Mesodermal cell (in vitro differentiated cells): Measurements from ENCODE around the gene RASSF6.

Experiments used
- H3K27ac ChIP-seq: 2 replicates; pipeline ENCODE4 v1.7.0; 2013; ENCODE audit warnings: mild to moderate bottlenecking, low read depth, low read length, moderate library complexity; ENCODE audit not compliant: severe bottlenecking
- H3K36me3 ChIP-seq: 2 replicates; pipeline ENCODE4 v1.7.1; 2013; ENCODE audit warnings: mild to moderate bottlenecking, low read length, moderate library complexity; ENCODE audit not compliant: control insufficient read depth, insufficient read depth
- H3K4me1 ChIP-seq: one replicate; pipeline ENCODE4 v1.7.1; 2013; ENCODE audit warnings: mild to moderate bottlenecking, low read length; ENCODE audit not compliant: insufficient read depth, control insufficient read depth, poor library complexity, severe bottlenecking
- H3K4me3 ChIP-seq: 2 replicates; pipeline ENCODE4 v1.7.0; 2013; ENCODE audit warnings: low read length, control low read depth, mild to moderate bottlenecking; ENCODE audit not compliant: insufficient read depth, poor library complexity, severe bottlenecking; ENCODE audit errors: extremely low read depth
- H3K9me3 ChIP-seq: 2 replicates; pipeline ENCODE4 v1.7.1; 2013; ENCODE audit warnings: mild to moderate bottlenecking, low read length, moderate library complexity; ENCODE audit not compliant: control insufficient read depth
- WGBS, 2 experiments: methylation state at CpG; one replicate each; pipeline ENCODE4 v1.1.5; 2013; ENCODE audit warnings: missing lambda C conversion rate in 2 of 2; ENCODE audit not compliant: insufficient coverage in 2 of 2; 5-methylcytosine and 5-hydroxymethylcytosine counted together

The RASSF6 gene

DNA sequence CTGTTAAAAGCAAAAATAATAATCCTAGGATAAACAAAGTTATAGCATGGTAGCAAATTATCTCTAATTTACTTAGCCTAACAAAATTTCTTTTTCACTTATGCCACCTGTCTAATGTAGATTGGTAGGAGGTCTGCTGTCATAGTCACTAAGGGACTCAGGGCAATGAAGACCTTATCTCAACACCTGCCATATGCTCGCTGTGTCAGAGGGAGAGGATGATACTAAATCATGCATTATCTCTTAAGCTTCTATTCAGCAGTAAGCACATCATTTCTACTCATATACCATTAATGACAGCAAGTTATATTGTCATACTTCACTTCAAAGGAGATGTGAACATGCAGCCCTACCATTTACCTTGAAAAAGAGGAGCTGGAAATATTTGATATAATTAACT, 94.6 kb downstream of the RASSF6 start:
- Histone ChIP-seq H3K9me3 (no peaks in the 10 kb centered on the region), H3K4me3 (no peak overlapping the region), H3K27ac (no peak overlapping the region), H3K4me1 (peaks cover 7% of the 10 kb centered on the region), H3K36me3 (no peaks in the 10 kb centered on the region)
- WGBS, 2 experiments = no CpG with 5 or more reads among the region's 1 CpG

GRCh38 chr4:73523126-73523525, 97.1 kb downstream of the RASSF6 start:
- H3K4me1 ChIP-seq = peaks cover 7% of the 10 kb centered on the region
- no CpG with 5 or more reads among the region's 2 CpGs for WGBS, 2 experiments
- no peaks in the 10 kb centered on the region for H3K36me3 ChIP-seq
- no peak overlapping the region for H3K4me3 ChIP-seq
- no peak overlapping the region for H3K27ac ChIP-seq
- H3K9me3 ChIP-seq = no peaks in the 10 kb centered on the region
